ENCODE results near the gene ZNF414.

- TF ChIP-seq CTCF (IDR thresholded peaks at IDR 0.05 in 2 of 3, conservative IDR thresholded peaks at IDR 0.05 in 1 of 3; ENCODE audit: control insufficient read depth in 2 of 3, extremely low read depth in 1 of 3, insufficient read depth in 1 of 3, low read depth in 3 of 3, low read length in 3 of 3) (no peak), ELK1 (IDR thresholded peaks at IDR 0.05; ENCODE audit: low read depth, low read length) (no peak), FOS (IDR thresholded peaks at IDR 0.05; ENCODE audit: borderline replicate concordance, extremely low read depth, insufficient read length) (no peak), HCFC1 (IDR thresholded peaks at IDR 0.05; ENCODE audit: low read length) (no peak), RAD21 (IDR thresholded peaks at IDR 0.05; ENCODE audit: insufficient read depth, low read depth, low read length) (no peak)
Observed at GRCh38 chr19:8558325-8558724, 44.4 kb upstream of the ZNF414 start.

Data from GM12878 (cell line).